NB4 (cell line): ENCODE results near the gene ZNF324.

Experiments
- MYC ChIP-seq: IDR thresholded peaks from 2 replicates; pipeline ENCODE4 v1.6.1; 2011; ENCODE audit warnings: low read depth, low read length
- POLR2A ChIP-seq: IDR thresholded peaks from 2 replicates; pipeline ENCODE4 v1.6.1; 2011; ENCODE audit warnings: mild to moderate bottlenecking; ENCODE audit not compliant: insufficient read length; ENCODE audit errors: extremely low read depth
- TF ChIP-seq, protein P1 (sequence below): IDR thresholded peaks from one replicate; pipeline ENCODE4 v1.5.1; 2012; ENCODE audit warnings: low read depth, low read length
- TF ChIP-seq, protein P2 (sequence below): IDR thresholded peaks from 2 replicates; pipeline ENCODE4 v1.6.1; 2011; ENCODE audit warnings: low read depth, low read length

DNA sequence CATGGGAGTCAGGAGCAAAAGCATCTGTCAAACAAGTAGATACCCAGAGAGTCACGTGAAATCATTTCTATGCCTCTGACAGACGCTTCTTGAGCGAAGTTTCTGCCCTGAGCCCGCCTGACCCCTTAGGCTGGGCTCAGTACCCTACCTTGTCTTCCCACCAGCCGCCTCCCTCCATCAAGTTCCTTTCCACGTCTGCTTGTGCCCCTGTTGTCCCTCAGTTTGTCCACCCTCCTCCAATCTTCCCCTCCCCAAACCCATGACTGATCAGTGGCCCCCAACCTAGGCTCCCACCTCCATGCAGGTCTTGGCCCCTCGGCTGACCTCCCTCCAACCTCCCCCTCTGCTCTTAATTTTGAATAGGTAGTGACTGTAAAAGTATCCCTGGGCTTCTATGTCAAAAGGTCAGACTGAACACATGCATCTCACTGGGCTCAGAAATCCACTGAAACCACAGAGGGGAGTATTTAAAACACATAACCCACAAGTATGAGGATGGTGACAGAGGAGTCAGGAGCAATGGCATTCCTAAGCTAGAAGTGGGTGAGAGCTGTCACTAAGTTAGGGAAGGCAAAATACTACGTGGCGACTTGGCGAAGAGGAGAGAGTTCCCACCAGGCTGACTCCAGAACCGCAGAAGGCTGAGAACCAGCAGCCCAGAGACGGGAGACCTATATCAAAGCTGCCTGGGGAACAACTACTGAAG is 7.6 kb downstream of the ZNF324 start:
- TF ChIP-seq, protein P1, sequence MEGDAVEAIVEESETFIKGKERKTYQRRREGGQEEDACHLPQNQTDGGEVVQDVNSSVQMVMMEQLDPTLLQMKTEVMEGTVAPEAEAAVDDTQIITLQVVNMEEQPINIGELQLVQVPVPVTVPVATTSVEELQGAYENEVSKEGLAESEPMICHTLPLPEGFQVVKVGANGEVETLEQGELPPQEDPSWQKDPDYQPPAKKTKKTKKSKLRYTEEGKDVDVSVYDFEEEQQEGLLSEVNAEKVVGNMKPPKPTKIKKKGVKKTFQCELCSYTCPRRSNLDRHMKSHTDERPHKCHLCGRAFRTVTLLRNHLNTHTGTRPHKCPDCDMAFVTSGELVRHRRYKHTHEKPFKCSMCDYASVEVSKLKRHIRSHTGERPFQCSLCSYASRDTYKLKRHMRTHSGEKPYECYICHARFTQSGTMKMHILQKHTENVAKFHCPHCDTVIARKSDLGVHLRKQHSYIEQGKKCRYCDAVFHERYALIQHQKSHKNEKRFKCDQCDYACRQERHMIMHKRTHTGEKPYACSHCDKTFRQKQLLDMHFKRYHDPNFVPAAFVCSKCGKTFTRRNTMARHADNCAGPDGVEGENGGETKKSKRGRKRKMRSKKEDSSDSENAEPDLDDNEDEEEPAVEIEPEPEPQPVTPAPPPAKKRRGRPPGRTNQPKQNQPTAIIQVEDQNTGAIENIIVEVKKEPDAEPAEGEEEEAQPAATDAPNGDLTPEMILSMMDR: no peak
- TF ChIP-seq MYC: no peak
- TF ChIP-seq, protein P2, sequence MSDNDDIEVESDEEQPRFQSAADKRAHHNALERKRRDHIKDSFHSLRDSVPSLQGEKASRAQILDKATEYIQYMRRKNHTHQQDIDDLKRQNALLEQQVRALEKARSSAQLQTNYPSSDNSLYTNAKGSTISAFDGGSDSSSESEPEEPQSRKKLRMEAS: no peak
- no peak for TF ChIP-seq POLR2A
